OCI-LY7 (cell line): Measurements from ENCODE around the gene MNT. TPM values are rescaled to one million over a fixed set of nuclear protein-coding genes. Genes with fewer than 3 reads are reported as not detected.

Experiments
- BruUV-seq: library from RNA; stranded (reverse); fragments of 400-500 nt; replicated peaks from 2 replicates; lab custom pipeline; 2021; lab: Mats Ljungman, UMichigan
- CTCF ChIA-PET: fragments of 300-600 bp; sonication (Branson Sonifier 250); formaldehyde crosslinking; loops from one replicate; lab custom pipeline; 2022; ENCODE audit warnings: antibody characterized with exemption; ENCODE audit not compliant: unreplicated experiment; lab: Charles Lee
- POLR2A ChIA-PET: fragments of 300-600 bp; sonication (Branson Sonifier 250); formaldehyde crosslinking; loops from one replicate; lab custom pipeline; 2022; ENCODE audit warnings: antibody characterized with exemption; lab: Charles Lee
- DNase-seq: peaks from one replicate; pipeline ENCODE4 v3.0.0-alpha.2; 2015; ENCODE audit warnings: low spot score
- H2AFZ ChIP-seq: fragments of 200-600 bp; sonication (generic), shearing (Covaris generic); 2 replicates; pipeline ENCODE4 v1.6.1; 2014; ENCODE audit warnings: mild to moderate bottlenecking, antibody characterized with exemption, low read length, moderate library complexity
- H3K27ac ChIP-seq: fragments of 200-600 bp; sonication (generic); 2 replicates; pipeline ENCODE4 v1.5.1; 2014; ENCODE audit warnings: mixed run types, low read depth, mild to moderate bottlenecking, moderate library complexity, low read length, inconsistent platforms; ENCODE audit not compliant: poor library complexity, severe bottlenecking
- H3K36me3 ChIP-seq: fragments of 200-600 bp; sonication (generic); 2 replicates; pipeline ENCODE4 v1.6.1; 2014; ENCODE audit warnings: mild to moderate bottlenecking, antibody characterized with exemption, low read length, moderate library complexity, mixed read lengths; ENCODE audit not compliant: insufficient read depth
- H3K4me1 ChIP-seq: fragments of 200-600 bp; sonication (generic); 2 replicates; pipeline ENCODE4 v1.5.1; 2014; ENCODE audit warnings: mild to moderate bottlenecking, low read length; ENCODE audit not compliant: insufficient read depth, poor library complexity, severe bottlenecking
- H3K4me2 ChIP-seq: fragments of 200-600 bp; sonication (generic); 2 replicates; pipeline ENCODE4 v1.6.1; 2014; ENCODE audit warnings: mild to moderate bottlenecking, low read length
- H3K4me3 ChIP-seq: fragments of 200-600 bp; sonication (generic); 2 replicates; pipeline ENCODE4 v1.5.1; 2014; ENCODE audit warnings: mild to moderate bottlenecking, low read depth, low read length; ENCODE audit not compliant: poor library complexity, severe bottlenecking
- H3K79me2 ChIP-seq: fragments of 200-600 bp; sonication (generic); 2 replicates; pipeline ENCODE4 v1.6.1; 2016; ENCODE audit warnings: low read depth, mild to moderate bottlenecking, low read length, moderate library complexity, mixed read lengths; ENCODE audit not compliant: insufficient read depth
- H3K9me2 ChIP-seq: fragments of 200-600 bp; sonication (generic); 2 replicates; pipeline ENCODE4 v1.6.1; 2016; ENCODE audit warnings: mild to moderate bottlenecking, low read length, mixed read lengths; ENCODE audit not compliant: insufficient read depth
- H3K9me3 ChIP-seq: fragments of 200-600 bp; sonication (generic); 2 replicates; pipeline ENCODE4 v1.6.1; 2014; ENCODE audit warnings: mild to moderate bottlenecking, mixed run types, low read length, mixed read lengths
- H4K20me1 ChIP-seq: fragments of 200-600 bp; sonication (generic); 2 replicates; pipeline ENCODE4 v1.6.1; 2014; ENCODE audit warnings: mild to moderate bottlenecking, antibody characterized with exemption, low read length, moderate library complexity, mixed read lengths; ENCODE audit not compliant: insufficient read depth
- EZH2phosphoT487 ChIP-seq: fragments of 200-600 bp; sonication (generic); IDR thresholded peaks from 2 replicates; pipeline ENCODE4 v1.6.1; 2018; ENCODE audit warnings: low read depth, borderline replicate concordance, mild to moderate bottlenecking, mixed run types, antibody characterized with exemption, low read length, moderate library complexity, mixed read lengths
- intact Hi-C: fragments of 100-400 bp; cut with micrococcal nuclease; formaldehyde crosslinking; loops from one replicate; pipeline ENCODE4 v1.10.0; 2022; ENCODE audit not compliant: unreplicated experiment
- total RNA-seq, 2 experiments: library from RNA; depleted of rRNA in 1 of 2; stranded (reverse); fragments of >200 nt in 1 of 2; shearing (Covaris generic) in 1 of 2; gene quantifications; 2 replicates each; pipeline ENCODE4 v1.2.3, GENCODE V29; 2014 to 2022
- TF ChIP-seq, protein P1 (sequence below): fragments of 200-600 bp; sonication (generic); conservative IDR thresholded peaks from 2 replicates; pipeline ENCODE4 v1.5.1; 2014; ENCODE audit warnings: mild to moderate bottlenecking, antibody characterized with exemption, low read length, moderate library complexity, mixed read lengths

Gene MNT
- total RNA-seq, 2 experiments from 2014 or later, result 22.2 to 60.0 TPM

GRCh38 chr17:2362016-2362415 is 38.8 kb downstream of the MNT start:
- ChIA-PET POLR2A (no interaction called here), CTCF (no interaction called here)
- no peaks in the 10 kb centered on the region for H3K36me3 ChIP-seq
- no peaks in the 10 kb centered on the region for H3K79me2 ChIP-seq
- TF ChIP-seq, protein P1, sequence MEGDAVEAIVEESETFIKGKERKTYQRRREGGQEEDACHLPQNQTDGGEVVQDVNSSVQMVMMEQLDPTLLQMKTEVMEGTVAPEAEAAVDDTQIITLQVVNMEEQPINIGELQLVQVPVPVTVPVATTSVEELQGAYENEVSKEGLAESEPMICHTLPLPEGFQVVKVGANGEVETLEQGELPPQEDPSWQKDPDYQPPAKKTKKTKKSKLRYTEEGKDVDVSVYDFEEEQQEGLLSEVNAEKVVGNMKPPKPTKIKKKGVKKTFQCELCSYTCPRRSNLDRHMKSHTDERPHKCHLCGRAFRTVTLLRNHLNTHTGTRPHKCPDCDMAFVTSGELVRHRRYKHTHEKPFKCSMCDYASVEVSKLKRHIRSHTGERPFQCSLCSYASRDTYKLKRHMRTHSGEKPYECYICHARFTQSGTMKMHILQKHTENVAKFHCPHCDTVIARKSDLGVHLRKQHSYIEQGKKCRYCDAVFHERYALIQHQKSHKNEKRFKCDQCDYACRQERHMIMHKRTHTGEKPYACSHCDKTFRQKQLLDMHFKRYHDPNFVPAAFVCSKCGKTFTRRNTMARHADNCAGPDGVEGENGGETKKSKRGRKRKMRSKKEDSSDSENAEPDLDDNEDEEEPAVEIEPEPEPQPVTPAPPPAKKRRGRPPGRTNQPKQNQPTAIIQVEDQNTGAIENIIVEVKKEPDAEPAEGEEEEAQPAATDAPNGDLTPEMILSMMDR, result no peak
- no peak for TF ChIP-seq EZH2phosphoT487
- DNase-seq, result no peak
- no peaks in the 10 kb centered on the region for H4K20me1 ChIP-seq
- no peaks in the 10 kb centered on the region for H3K9me2 ChIP-seq
- H3K4me3 ChIP-seq, result no peak overlapping the region
- H3K4me1 ChIP-seq, result no peaks in the 10 kb centered on the region
- no peak overlapping the region for H3K27ac ChIP-seq
- H3K4me2 ChIP-seq, result no peak overlapping the region
- no peak overlapping the region for H2AFZ ChIP-seq
- no TSS peak for BruUV-seq
- no peaks in the 10 kb centered on the region for H3K9me3 ChIP-seq
- intact Hi-C loops, result no loop called here

- intact Hi-C loops, result no loop called here
- no peak overlapping the region for H3K4me3 ChIP-seq
- DNase-seq, result no peak
- no peak overlapping the region for H3K4me2 ChIP-seq
- no peaks in the 10 kb centered on the region for H3K9me3 ChIP-seq
- no peaks in the 10 kb centered on the region for H3K9me2 ChIP-seq
- no peaks in the 10 kb centered on the region for H3K79me2 ChIP-seq
- no peaks in the 10 kb centered on the region for H3K4me1 ChIP-seq
- H3K36me3 ChIP-seq, result no peaks in the 10 kb centered on the region
- no TSS peak for BruUV-seq
- ChIA-PET CTCF (no interaction called here), POLR2A (interaction anchor here (1.1 kb wide), 1 partner anchor 15 kb away, joined by 3 read pairs; no protein-coding TSS in a partner anchor)
- H4K20me1 ChIP-seq, result no peaks in the 10 kb centered on the region
- H3K27ac ChIP-seq, result no peak overlapping the region
- no peak overlapping the region for H2AFZ ChIP-seq
- no peak for TF ChIP-seq EZH2phosphoT487
- TF ChIP-seq, protein P1, result no peak
Observed at GRCh38 chr17:2361010-2361760, 39.7 kb downstream of the MNT start.

DNA sequence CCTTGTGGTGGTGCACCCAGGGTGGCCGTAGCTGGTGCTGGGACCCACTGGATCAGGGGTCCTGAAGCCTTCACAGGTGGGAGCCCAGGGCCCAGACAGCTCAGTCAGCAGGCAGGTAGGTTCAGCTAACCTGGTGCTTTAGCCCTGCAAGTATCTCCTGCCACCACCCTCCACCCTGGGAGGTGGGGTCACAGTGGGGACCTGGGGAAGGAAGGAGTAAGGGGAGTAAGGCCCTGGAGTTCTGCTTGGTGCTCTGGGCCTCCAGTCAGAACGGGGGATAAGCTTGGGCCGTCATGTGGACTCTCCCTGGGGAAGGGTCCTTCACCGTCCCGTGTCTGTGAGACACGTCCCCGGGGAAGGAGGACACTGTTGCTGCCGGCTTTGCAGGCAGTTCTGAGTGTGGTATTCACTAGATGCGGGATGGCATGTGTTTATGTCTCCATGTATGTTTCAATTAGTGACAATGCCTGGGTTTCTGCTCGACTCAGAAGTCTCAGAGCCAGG is 42.9 kb downstream of the MNT start:
- Histone ChIP-seq H2AFZ (no peak overlapping the region), H3K4me2 (no peak overlapping the region), H3K9me3 (no peaks in the 10 kb centered on the region), H3K4me1 (peaks cover 10% of the 10 kb centered on the region), H3K27ac (no peak overlapping the region), H3K9me2 (no peaks in the 10 kb centered on the region), H3K36me3 (no peaks in the 10 kb centered on the region), H3K79me2 (no peaks in the 10 kb centered on the region), H3K4me3 (no peak overlapping the region), H4K20me1 (no peaks in the 10 kb centered on the region)
- no peak for DNase-seq
- BruUV-seq, result no TSS peak
- POLR2A ChIA-PET, result no interaction called here
- CTCF ChIA-PET, result no interaction called here
- TF ChIP-seq EZH2phosphoT487, result no peak
- TF ChIP-seq, protein P1, result no peak
- intact Hi-C loops, result no loop called here
